Ammon's horn (tissue), 1 donor: ENCODE data around the gene DRICH1.
"Not testable (repeated sequence)": the region's sequence is repeated elsewhere in the genome, so short reads cannot be mapped to it uniquely, and the experiment has no call there.

Source experiments
- DNase-seq: peaks from one replicate; pipeline ENCODE4 v3.0.0-alpha.2; 2016; ENCODE audit warnings: low spot score

DRICH1 gene

GRCh38 chr22:23649071-23649501, 17.0 kb upstream of the DRICH1 start:
- no peak for DNase-seq

GRCh38 chr22:23646526-23646925, 14.4 kb upstream of the DRICH1 start:
- not testable (repeated sequence) for DNase-seq

- not testable (repeated sequence) for DNase-seq
Observed at GRCh38 chr22:23640206-23640605, 8.1 kb upstream of the DRICH1 start.

- no peak for DNase-seq
Observed at GRCh38 chr22:23639661-23640060, 7.5 kb upstream of the DRICH1 start.

GRCh38 chr22:23638611-23639010, 6.5 kb upstream of the DRICH1 start:
- no peak for DNase-seq

GRCh38 chr22:23635291-23635690, 3.2 kb upstream of the DRICH1 start:
- DNase-seq = not testable (repeated sequence)

- not testable (repeated sequence) for DNase-seq
Observed at GRCh38 chr22:23628056-23628743, 3.9 kb downstream of the DRICH1 start.

- DNase-seq = peak; percentile 20
Observed at GRCh38 chr22:23627401-23628055, 4.6 kb downstream of the DRICH1 start.

- DNase-seq = no peak
Observed at GRCh38 chr22:23626286-23626975, 5.7 kb downstream of the DRICH1 start.

- DNase-seq = no peak
Observed at GRCh38 chr22:23622634-23623033, 9.5 kb downstream of the DRICH1 start.

GRCh38 chr22:23621916-23622315, 10.2 kb downstream of the DRICH1 start:
- DNase-seq = not testable (repeated sequence)

- no peak for DNase-seq
Observed at GRCh38 chr22:23621082-23621780, 10.9 kb downstream of the DRICH1 start.

GRCh38 chr22:23613193-23613972, 18.7 kb downstream of the DRICH1 start:
- no peak for DNase-seq

GRCh38 chr22:23609983-23610781, 21.9 kb downstream of the DRICH1 start:
- DNase-seq = no peak

GRCh38 chr22:23608583-23608982, 23.5 kb downstream of the DRICH1 start:
- DNase-seq = no peak

- no peak for DNase-seq
Observed at GRCh38 chr22:23606204-23607131, 25.7 kb downstream of the DRICH1 start.

- DNase-seq = no peak
Observed at GRCh38 chr22:23604939-23605712, 27.0 kb downstream of the DRICH1 start.

GRCh38 chr22:23603266-23603665, 28.9 kb downstream of the DRICH1 start:
- no peak for DNase-seq
